Astrocyte of the spinal cord (primary cell): Measurements from ENCODE around the gene ARMS2.

Experiments used
- DNase-seq: peaks from one replicate; pipeline ENCODE4 v3.0.0; 2011; ENCODE audit warnings: low read depth, low spot score
- H3K4me3 ChIP-seq: 2 replicates; pipeline ENCODE4 v1.5.1; 2011; ENCODE audit warnings: low read depth, mild to moderate bottlenecking, low read length, moderate library complexity
- in situ Hi-C: cut with HindIII; loops from 2 replicates; pipeline ENCODE4 v1.10.0; 2017; ENCODE audit warnings: low sequenced_read_pairs
- TF ChIP-seq, protein P1 (sequence below): IDR thresholded peaks from 2 replicates; pipeline ENCODE4 v1.5.1; 2012; ENCODE audit warnings: low read depth, mild to moderate bottlenecking, low read length, inconsistent platforms

The ARMS2 gene

DNA sequence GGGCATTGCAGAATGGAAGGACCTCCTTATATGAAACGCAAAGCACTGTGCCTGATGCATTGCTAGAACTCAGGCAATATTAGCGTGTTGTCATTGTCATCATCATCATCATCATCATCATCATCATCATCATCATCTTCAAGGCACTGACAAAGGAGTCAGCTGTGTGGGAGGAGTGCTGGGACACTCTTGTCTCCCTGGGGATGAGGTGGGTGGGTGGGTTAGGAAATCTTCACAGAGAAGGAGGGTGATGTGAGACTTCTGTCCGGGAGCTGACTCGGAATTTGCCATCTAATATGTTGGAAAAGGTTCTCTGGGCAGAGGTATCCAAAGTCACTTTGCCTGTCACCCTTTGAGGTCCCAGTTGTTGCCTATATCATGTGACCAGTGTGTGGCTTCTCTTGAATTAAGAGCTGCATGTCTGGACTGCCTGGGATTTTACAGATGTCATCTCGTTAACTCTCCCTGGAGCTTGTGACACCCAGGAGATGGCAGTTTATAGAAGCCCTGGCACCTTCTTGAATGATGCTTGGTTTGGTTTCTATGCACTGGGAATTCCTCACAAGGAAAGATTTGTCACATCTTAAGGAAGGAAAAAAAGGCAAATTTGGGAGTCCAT, 14.0 kb downstream of the ARMS2 start:
- in situ Hi-C loops: no loop called here
- no peak overlapping the region for H3K4me3 ChIP-seq
- TF ChIP-seq, protein P1, sequence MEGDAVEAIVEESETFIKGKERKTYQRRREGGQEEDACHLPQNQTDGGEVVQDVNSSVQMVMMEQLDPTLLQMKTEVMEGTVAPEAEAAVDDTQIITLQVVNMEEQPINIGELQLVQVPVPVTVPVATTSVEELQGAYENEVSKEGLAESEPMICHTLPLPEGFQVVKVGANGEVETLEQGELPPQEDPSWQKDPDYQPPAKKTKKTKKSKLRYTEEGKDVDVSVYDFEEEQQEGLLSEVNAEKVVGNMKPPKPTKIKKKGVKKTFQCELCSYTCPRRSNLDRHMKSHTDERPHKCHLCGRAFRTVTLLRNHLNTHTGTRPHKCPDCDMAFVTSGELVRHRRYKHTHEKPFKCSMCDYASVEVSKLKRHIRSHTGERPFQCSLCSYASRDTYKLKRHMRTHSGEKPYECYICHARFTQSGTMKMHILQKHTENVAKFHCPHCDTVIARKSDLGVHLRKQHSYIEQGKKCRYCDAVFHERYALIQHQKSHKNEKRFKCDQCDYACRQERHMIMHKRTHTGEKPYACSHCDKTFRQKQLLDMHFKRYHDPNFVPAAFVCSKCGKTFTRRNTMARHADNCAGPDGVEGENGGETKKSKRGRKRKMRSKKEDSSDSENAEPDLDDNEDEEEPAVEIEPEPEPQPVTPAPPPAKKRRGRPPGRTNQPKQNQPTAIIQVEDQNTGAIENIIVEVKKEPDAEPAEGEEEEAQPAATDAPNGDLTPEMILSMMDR: no peak

DNA sequence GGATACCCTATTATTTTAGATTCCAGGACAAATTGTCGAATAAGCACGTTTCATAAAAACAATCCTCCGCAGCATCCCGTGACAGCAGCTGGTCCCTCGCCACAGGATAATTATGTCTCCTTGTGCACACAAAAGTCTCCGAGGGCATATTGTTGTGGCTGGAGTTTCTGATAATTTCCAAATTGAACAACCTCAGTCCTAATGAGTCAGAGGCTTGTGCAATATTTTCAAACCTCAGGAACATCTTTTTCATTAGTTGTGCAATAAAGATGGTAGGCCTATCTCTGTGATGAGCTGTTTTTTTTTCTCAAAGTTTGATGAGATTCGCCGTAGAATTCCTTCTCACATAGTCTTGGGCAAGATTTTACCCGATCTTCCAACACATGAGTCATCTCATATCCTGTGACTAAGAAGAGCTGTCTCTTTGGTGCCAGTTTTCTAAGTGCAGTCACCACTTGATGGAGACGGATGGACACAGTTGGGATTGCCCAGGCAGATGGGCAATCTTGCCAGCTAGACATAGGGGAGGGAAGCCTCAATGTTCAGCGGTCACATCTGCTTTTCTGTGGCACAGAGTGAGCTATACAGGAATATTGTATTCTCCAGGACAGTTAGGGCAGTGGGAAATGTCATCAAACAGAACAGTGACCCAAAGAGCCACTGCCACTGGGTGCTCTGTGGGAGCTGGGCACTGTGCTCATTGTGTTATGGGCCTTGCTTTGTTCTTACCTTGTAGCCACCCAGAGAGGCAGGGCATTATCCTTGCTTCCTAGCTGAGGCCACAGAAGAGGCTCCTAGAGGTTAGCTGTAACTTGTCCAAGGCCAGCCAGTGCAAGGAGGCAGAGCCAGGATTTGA, 14.7 kb downstream of the ARMS2 start:
- no peak overlapping the region for H3K4me3 ChIP-seq
- TF ChIP-seq, protein P1: no peak
- in situ Hi-C loops: no loop called here
- DNase-seq: peak; percentile 90

More for the DNA sequence above, 14.0 kb downstream of the ARMS2 start:
- DNase-seq: no peak

DNA sequence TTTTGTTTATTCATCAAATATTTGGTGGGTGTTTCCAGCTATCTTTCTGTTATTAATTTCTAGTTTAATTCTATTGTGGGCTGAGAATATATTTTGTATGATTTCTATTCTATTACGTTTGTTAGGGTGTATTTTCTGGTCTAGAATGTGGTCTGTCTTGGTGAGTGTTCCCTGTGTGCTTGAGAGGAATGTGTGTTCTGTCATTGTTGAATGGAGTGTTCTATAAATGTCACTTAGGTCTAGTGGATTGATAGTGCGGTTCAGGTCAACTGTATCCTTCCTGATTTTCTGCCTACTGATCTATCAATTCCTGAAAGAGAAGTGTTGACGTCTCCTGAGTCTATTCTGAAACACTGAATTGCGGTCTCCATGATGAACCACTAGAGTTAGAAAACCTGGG, 15.4 kb downstream of the ARMS2 start:
- in situ Hi-C loops: no loop called here
- no peak overlapping the region for H3K4me3 ChIP-seq
- TF ChIP-seq, protein P1: no peak
- no peak for DNase-seq

DNA sequence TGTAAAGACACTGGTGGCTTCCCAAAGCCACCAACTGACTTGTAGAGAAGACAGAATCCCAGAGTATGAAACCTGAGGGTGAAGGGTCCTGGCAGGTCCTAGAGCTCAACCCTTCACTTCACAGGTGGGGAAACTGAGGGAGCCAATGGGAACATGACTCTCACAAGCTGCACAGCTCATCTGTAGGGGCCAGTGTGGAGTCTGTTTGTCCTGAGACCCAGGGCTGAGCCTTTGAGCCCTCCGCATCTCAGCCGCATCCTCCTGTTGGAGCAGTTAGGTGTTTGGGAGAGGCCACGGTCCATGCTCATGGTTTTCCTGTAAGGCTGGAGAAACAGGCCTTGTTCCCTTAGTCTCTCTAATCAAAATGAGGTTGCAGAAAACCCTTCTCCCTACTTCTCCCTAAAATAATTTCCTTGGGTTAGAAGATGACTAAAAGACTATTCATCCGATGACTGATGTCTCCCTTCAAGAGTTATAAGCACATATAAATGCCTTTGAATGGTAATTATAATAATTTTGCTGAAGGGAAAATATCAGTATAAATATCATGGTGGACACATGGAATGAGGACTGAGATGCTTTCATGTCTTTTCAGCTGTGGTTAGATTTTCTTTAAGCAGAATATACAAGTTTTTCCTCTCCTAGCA, 17.2 kb downstream of the ARMS2 start:
- in situ Hi-C loops: no loop called here
- no peak for DNase-seq
- TF ChIP-seq, protein P1: no peak
- H3K4me3 ChIP-seq: no peak overlapping the region

DNA sequence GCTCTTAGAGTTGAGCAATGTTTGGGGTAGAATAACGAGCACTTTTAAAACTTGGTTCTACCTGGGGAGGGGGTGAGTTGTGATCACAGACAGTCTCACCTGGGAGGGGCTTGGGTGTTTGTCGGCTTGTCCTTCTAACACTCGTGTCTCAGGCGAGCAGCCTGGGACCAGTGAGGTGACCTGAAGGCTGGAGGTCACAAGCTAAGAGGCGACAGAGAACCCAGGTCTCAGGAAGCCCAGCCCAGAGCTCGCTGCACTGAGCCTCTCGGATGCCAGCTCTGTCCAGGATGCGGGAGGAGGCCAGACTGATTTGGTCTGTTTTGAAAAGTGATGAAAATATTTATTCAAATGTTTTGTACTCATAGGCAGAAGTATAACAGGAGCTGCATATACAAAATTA, 18.7 kb downstream of the ARMS2 start:
- in situ Hi-C loops: no loop called here
- no peak overlapping the region for H3K4me3 ChIP-seq
- TF ChIP-seq, protein P1: no peak
- no peak for DNase-seq

DNA sequence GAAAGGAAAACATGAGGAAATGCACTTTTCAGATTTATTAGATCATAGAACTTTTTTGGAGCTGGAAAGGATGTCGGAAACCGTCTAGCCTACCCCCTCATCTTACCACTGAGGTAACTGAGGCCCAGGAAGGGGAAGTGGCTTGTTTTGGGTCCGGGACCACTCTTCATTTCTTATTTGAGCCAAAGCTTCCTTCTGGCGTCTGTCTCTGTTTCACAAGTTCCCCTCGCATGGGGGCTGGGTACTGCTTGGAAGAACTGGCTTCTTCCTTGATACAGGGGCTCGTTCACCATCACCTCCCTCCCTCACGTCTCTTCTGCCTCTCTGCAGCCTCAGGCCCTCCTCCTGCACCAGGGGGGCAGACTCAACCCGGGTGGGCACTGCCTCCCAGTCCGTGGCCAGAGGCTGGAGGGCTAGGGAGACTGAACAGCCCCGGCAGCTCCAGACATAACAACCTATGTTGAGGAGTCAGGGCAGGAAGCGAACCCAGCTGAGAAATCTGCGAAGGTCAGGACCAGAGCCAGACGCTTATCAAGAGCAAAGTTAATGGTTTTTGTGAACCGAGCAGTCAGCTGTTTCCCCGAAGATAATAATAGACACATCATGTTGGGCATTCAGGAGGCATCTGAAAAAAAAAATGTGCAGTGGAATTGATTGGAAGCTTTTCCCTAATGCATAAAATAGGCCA, 19.8 kb downstream of the ARMS2 start:
- in situ Hi-C loops: no loop called here
- TF ChIP-seq, protein P1: no peak
- H3K4me3 ChIP-seq: no peak overlapping the region
- DNase-seq: no peak
